ENCODE data around the gene TIMM10. TPM values are rescaled to one million over a fixed set of nuclear protein-coding genes. Genes with fewer than 3 reads are reported as not detected.

The TIMM10 gene
- total RNA-seq, 1 donor: 32.1 TPM

DNA sequence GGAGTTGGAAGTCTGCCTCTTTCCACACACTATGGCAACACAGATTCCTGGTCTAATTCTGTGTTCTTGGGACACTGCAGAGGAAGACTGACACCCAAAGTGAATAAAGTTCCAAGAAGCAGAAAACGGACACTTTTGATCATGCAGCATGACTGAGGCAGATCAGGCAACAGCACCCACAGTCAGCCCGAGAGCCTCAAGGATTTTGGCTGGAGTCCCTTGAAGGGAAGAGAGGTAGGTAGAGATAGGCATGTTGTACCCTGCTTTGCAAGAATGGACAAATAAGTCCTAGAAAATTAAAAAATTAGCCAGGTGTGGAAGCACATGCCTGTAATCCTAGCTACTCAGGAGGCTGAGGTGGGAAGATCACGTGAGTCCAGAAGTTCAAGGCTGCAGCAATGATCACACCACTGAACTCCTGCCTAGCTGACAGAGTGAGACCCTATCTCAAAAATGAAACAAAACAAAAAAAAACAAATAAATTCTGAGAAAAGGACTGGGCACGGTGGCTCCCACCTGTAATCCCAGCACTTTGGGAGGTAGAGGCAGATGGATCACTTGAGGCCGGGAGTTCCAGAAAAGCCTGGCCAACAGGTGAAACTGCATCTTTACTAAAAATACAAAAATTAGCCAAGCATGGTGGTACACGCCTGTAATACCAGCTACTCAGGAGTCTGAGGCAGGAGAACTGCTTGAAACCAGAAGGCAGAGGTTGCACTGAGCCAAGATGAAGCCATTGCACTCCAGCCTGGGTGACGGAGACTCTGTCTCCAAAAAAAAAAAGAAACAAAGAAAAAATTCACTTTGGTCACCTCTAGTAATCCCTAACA is 22.0 kb downstream of the TIMM10 start:
- no peak for TF ChIP-seq CTCF (IDR thresholded peaks at IDR 0.05; ENCODE audit: insufficient read depth, low read length)
- no peak for DNase-seq (ENCODE audit: low read depth)
- H3K4me3 ChIP-seq (ENCODE audit: low read depth, low read length): no peak overlapping the region

- DNase-seq (ENCODE audit: low read depth): no peak
- TF ChIP-seq CTCF (IDR thresholded peaks at IDR 0.05; ENCODE audit: insufficient read depth, low read length): no peak
These were observed 24.0 kb downstream of the TIMM10 start for GRCh38 chr11:57506522-57506921.

DNA sequence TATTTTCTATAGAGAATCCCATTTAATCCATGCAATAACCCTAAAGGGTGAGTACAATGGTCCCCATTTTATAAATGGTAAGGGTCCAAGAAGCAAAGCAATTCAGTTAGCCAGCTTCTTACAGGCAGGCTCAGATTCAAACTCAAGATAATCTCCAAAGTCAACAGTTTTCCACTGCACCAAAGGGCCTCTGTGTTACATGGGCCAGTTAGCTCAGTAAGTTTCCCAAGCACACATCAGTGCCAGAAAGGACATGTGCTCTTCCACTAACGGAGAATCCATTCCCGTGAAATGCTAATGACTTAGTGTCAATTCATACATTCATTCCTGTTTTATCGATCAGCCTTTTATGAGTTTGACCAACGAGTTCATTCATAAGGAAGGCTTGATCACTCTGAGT is 26.0 kb downstream of the TIMM10 start:
- no peak overlapping the region for H3K4me3 ChIP-seq (ENCODE audit: low read depth, low read length)
- no peak for DNase-seq (ENCODE audit: low read depth)
- no peak for TF ChIP-seq CTCF (IDR thresholded peaks at IDR 0.05; ENCODE audit: insufficient read depth, low read length)

More at GRCh38 chr11:57506522-57506921, 24.0 kb downstream of the TIMM10 start:
- no peak overlapping the region for H3K4me3 ChIP-seq (ENCODE audit: low read depth, low read length)

- DNase-seq (ENCODE audit: low read depth): no peak
- no peak for TF ChIP-seq CTCF (IDR thresholded peaks at IDR 0.05; ENCODE audit: insufficient read depth, low read length)
- H3K4me3 ChIP-seq (ENCODE audit: low read depth, low read length): no peak overlapping the region
These were observed 27.7 kb downstream of the TIMM10 start for GRCh38 chr11:57502870-57503269.

DNA sequence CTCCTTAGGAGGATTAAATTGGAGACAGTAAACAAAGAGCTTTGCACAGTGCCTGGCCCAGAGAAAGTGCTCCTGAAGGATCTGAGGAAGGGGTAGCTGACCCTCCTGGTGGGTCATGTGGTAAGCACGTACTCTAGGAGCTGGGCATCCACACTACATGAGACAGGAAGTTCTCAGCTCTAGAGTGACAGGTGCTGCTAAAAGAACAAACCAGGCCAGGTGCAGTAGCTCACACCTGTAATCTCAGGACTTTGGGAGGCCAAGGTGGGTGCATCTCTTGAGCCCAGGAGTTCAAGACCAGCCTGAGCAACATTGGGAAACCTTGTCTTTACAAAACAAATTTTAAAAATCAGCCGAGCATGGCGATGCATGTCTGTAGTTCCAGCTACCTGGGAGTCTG is 28.2 kb downstream of the TIMM10 start:
- DNase-seq (ENCODE audit: low read depth): no peak
- no peak overlapping the region for H3K4me3 ChIP-seq (ENCODE audit: low read depth, low read length)
- TF ChIP-seq CTCF (IDR thresholded peaks at IDR 0.05; ENCODE audit: insufficient read depth, low read length): no peak

DNA sequence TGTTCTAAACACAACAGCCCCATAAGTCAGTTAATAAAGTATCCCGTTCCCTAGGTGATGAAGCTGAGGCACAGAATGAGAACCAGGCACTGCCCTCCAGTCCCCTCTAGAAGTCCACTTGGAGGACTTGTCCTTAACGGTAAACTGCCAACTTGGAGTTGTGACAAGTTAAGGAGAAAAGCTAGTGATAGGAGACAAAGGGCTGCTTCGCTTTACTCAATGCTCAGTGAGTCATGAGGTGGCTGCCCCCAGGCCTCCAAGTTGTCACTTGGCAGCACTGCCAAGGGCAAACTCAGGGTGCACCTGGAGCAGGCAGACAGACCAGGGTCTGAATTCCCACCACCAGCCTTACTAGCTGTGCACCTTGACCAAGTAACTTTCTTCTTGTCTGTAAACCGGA is 28.6 kb downstream of the TIMM10 start:
- no peak for TF ChIP-seq CTCF (IDR thresholded peaks at IDR 0.05; ENCODE audit: insufficient read depth, low read length)
- DNase-seq (ENCODE audit: low read depth): no peak
- no peak overlapping the region for H3K4me3 ChIP-seq (ENCODE audit: low read depth, low read length)

DNA sequence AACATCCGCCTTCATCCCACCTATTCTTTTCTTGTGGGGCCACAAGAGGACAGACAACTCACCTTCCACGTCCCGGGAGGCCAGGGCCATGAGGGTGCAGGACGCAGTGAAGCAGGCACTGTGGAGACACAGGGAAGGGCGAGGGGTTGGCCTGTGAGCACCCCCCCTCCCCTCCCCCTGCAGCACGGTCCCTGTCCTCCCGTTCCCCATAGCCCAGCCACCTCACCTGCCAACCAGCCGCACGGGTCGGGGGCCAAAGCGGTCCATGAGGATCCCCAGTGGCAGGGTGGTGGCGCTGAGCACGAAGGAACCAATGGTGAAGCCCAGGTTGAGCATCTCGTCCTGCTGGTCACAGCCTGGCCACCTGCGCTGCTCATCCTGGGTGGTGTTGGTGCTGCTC is 29.6 kb downstream of the TIMM10 start:
- no peak for DNase-seq (ENCODE audit: low read depth)
- no peak for TF ChIP-seq CTCF (IDR thresholded peaks at IDR 0.05; ENCODE audit: insufficient read depth, low read length)
- H3K4me3 ChIP-seq (ENCODE audit: low read depth, low read length): no peak overlapping the region

Data from fibroblast of the aortic adventitia (primary cell).